Activated naive CD8-positive, alpha-beta T cell treated with anti-CD3 and anti-CD28 coated beads, Interleukin-2, amount 10 ng/mL, durations not matched to agents 7 days and 5 days (primary cell): Measurements from ENCODE around the gene BPHL. TPM values are rescaled to one million over a fixed set of nuclear protein-coding genes. Genes with fewer than 3 reads are reported as not detected.
"Not testable (repeated sequence)": the region's sequence is repeated elsewhere in the genome, so short reads cannot be mapped to it uniquely, and the experiment has no call there.

Experiments used
- ATAC-seq: fragments of 150-1000 bp; cut with Tn5 transposase; one replicate; pipeline ENCODE4 v1.10.0; 2021; ENCODE audit warnings: low read depth, moderate library complexity
- POLR2A ChIA-PET: fragments of 350-600 bp; sonication (Branson Sonifier 250); formaldehyde crosslinking; loops from one replicate; lab custom pipeline; 2021; ENCODE audit warnings: antibody characterized with exemption; lab: Charles Lee
- DNase-seq: peaks from one replicate; pipeline ENCODE4 v3.0.0; 2021
- H3K27ac Mint-ChIP-seq: one replicate; pipeline ENCODE4 v1.8.0; 2022; ENCODE audit warnings: mild to moderate bottlenecking, mixed read lengths
- H3K27me3 Mint-ChIP-seq: one replicate; pipeline ENCODE4 v1.8.0; 2022; ENCODE audit warnings: mild to moderate bottlenecking, moderate library complexity, mixed read lengths
- H3K36me3 Mint-ChIP-seq: one replicate; pipeline ENCODE4 v1.8.0; 2021; ENCODE audit warnings: mild to moderate bottlenecking, mixed read lengths
- H3K4me1 Mint-ChIP-seq: one replicate; pipeline ENCODE4 v1.8.0; 2021; ENCODE audit warnings: mixed read lengths
- H3K4me3 Mint-ChIP-seq: one replicate; pipeline ENCODE4 v1.8.0; 2022; ENCODE audit warnings: mild to moderate bottlenecking, moderate library complexity, mixed read lengths
- H3K9me3 Mint-ChIP-seq: one replicate; pipeline ENCODE4 v1.8.0; 2021; ENCODE audit warnings: mixed read lengths
- total RNA-seq, 2 experiments: library from RNA; stranded (reverse); gene quantifications; one replicate each; pipeline ENCODE4 v1.2.3, GENCODE V29; 2021

Gene BPHL
- total RNA-seq, 2 experiments from 2014 or later, result 7.7 to 8.4 TPM

GRCh38 chr6:3152689-3153088 is 34.2 kb downstream of the BPHL start:
- POLR2A ChIA-PET, result no interaction called here
- H3K27me3 Mint-ChIP-seq, result peaks cover 16% of the 10 kb centered on the region
- ATAC-seq (no peak), DNase-seq (no peak)
- no peak overlapping the region for H3K4me3 Mint-ChIP-seq
- H3K36me3 Mint-ChIP-seq, result no peaks in the 10 kb centered on the region
- peaks cover 6% of the 10 kb centered on the region for H3K4me1 Mint-ChIP-seq
- H3K9me3 Mint-ChIP-seq, result no peaks in the 10 kb centered on the region
- H3K27ac Mint-ChIP-seq, result no peak overlapping the region

DNA sequence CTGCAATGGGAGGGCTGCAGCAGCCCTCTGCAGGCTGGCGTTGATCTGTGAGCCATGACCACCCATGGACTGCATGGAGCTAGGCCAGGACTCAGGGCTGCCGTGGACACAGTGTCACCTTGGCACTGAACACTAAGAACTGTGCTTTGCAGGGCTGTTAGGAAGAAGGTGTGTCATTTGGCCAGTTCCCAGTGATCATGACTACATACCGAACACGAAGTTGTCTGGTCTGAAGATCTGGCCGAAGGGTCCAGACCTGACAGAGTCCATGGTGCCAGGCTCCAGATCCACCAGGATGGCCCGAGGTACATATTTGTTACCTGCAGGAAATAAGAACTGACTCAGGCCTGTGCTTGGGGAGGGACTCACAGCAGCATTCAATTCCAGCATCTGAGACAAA is 36.9 kb downstream of the BPHL start:
- Mint-ChIP-seq H3K4me1 (peaks cover 15% of the 10 kb centered on the region), H3K27me3 (peaks cover 34% of the 10 kb centered on the region)
- DNase-seq, POLR2A ChIA-PET, H3K36me3 Mint-ChIP-seq, H3K9me3 Mint-ChIP-seq, H3K27ac Mint-ChIP-seq, ATAC-seq, H3K4me3 Mint-ChIP-seq: not testable (repeated sequence)

DNA sequence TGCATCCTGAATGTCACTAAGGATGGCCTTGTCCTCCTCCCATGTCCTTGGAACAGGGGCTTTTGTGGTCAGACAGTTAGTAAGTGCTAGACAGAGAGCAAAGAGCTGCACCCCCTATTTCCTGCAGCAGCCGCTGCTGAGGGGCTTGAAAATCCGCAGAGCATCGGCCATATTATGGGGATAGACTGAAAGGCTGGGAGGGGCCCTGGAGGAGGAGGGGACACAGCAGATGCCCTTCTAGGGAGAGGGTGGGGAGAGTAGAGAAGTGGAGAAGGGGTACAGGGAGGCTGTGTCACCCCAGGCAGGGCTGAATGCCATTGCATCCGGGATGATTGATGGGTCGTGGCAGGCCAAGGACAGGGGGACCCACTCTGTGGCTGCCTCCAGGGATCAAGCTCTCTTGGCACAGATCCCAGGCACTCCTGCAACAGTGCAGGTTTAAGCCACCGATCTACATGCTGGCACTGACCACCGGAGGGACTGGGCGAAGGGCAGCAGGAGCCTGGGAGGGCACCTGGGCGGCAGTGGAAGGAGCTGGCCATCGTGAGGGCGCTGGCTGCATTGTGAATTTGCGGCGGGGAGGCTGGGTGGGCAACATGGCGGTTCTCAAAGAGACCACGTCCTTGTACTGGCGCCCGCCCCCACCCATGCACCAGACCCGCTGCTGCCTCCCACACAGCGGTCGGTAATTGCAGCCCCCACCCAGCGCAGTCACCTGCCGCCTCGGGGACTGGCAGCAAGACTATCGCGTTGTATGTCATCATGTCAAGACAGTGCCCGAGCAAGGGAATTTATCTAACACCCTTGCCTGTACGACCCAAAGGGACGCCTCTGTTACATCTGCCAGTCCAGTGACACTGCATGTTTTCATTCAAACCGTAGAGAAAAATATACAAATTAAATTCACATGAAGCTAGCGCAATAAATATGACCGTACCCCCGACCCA is 37.9 kb downstream of the BPHL start:
- peak overlapping the region; percentile 78 for H3K27ac Mint-ChIP-seq

DNA sequence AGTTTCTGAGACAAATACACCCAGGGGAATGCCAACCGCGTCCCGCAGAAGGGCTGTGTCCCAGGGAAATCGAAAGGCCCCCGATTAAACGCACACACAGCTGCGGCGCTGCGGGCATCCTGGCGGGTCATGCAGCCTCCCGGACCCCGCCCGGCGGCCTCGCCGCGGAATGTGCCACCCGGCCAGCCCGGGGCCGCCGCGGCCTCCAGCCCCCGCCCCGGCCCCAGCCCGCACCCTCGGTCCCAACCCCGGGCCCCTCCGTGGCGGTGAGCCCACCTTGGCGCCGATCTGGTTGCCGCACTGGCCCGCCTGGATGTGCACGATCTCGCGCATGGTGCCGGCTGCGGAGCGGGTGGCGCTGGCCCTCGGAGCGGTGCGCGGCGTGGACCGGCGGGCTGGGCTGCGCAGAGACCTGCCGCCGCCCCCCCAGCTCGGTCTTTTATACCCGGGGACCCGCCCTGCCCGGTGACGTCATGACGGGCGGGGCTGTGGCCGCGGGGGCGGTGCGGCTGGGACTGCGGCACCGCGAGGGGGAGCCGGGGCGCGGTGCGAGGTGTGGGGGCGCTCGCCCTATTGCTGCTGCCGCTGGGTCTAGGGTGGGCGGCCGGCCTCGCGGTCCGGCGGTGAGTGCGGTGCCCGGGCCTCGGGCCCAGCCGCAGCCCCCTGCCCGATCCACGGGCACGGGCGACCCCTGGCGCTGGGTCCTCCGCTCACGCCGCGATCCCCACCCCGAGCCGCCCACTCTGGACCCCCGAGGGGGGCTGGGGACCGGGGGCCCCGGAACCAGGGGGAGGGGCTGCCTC is 38.8 kb downstream of the BPHL start, which contains the start of gene TUBB2A:
Gene TUBB2A (minus strand): TSS at position 414 of the 803 bp plus-strand sequence. CDS start 81 bp downstream, at position 333.
- H3K4me3 Mint-ChIP-seq, result peak within 1 kb of the TSS; percentile 82

More for the DNA sequence above, 37.9 kb downstream of the BPHL start:
- Mint-ChIP-seq H3K27me3 (peaks cover 34% of the 10 kb centered on the region), H3K4me1 (peaks cover 15% of the 10 kb centered on the region), H3K4me3 (peak overlapping the region; percentile 82)
- POLR2A ChIA-PET, result interaction anchor here (0.6 to 1.3 kb wide), 5 partner anchors 9 to 167 kb away, joined by 3 to 5 read pairs (median 3); partner anchors contain the start of gene BPHL
- DNase-seq, ATAC-seq, H3K9me3 Mint-ChIP-seq, H3K36me3 Mint-ChIP-seq: not testable (repeated sequence)

GRCh38 chr6:3159805-3160781 is 41.6 kb downstream of the BPHL start:
- Mint-ChIP-seq H3K36me3 (peaks cover 3% of the 10 kb centered on the region), H3K4me3 (peak overlapping the region; percentile 21), H3K4me1 (peaks cover 26% of the 10 kb centered on the region), H3K27ac (peak overlapping the region; percentile 9), H3K27me3 (peaks cover 40% of the 10 kb centered on the region), H3K9me3 (no peaks in the 10 kb centered on the region)
- POLR2A ChIA-PET, result no interaction called here
- peak; percentile 24 for ATAC-seq
- DNase-seq, result no peak

More for the DNA sequence above, 38.8 kb downstream of the BPHL start, which contains the start of gene TUBB2A:
- peaks cover 15% of the 10 kb centered on the region for H3K4me1 Mint-ChIP-seq
- peak within 1 kb of the TSS; percentile 78 for H3K27ac Mint-ChIP-seq
- ATAC-seq (peak; percentile 71), DNase-seq (peak; percentile 92)
- peaks cover 38% of the 10 kb centered on the region for H3K27me3 Mint-ChIP-seq
- H3K9me3 Mint-ChIP-seq, result no peaks in the 10 kb centered on the region
- peaks cover 3% of the 10 kb centered on the region for H3K36me3 Mint-ChIP-seq
- POLR2A ChIA-PET, result interaction anchor here (0.6 to 1.3 kb wide), 7 partner anchors 9 to 464 kb away, joined by 3 to 5 read pairs (median 3); partner anchors contain the start of gene BPHL

DNA sequence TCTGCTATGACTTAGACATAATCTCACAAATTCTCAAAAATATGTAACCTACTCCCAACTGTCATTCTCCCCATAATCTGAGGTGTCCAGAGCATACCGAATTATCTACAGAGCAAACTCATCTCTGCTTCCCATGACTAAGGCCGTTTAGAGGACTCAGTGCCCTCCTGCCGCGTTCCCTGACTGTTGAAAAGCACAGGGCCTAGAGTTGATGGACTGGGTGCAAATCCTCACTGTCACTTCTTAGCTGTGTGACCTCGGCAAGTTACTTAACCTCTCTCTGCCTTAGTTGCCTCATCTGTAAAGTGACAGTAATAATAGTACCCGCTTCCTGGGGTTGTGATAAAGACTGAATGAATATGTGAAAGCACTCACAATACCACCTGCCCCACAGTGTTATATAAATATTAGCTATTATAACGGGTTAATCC is 43.6 kb downstream of the BPHL start:
- no peak for ATAC-seq

DNA sequence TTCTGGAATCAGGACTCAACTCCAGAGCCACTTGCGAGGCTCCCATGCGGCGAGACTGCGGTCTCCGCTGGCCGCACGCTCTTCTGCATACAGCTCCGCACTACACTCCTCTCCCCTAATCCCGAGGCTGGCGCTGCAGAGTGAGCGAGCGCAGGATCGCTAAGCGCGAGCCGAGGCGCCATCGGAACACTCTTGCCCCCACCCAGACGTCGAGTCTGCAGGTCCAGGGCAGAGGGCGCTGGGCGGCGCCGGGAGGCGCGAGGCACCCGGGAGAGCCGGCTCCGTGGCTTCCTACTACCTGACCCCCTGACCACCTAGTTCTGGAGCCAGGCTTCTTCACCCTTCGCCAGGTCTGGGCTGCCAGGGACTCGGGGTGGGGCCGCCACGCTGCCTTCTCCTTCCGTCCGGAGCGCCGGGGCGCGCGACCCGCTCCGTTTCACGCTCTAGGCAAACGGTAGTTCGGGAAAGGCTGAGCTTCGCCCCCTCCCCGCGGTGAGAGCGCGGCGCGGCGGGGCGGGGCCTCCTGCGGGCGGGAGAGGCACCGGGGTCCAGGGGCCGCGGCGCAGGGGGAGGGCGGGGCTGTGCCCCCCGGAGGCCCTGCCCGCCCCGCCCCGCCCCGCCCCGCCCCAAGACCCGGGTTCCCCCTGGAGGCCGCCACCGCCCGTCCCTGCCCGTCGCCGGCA is 44.2 kb downstream of the BPHL start:
- H3K9me3 Mint-ChIP-seq, result no peaks in the 10 kb centered on the region
- peak overlapping the region; percentile 50 for H3K27ac Mint-ChIP-seq
- peak overlapping the region; percentile 91 for H3K4me3 Mint-ChIP-seq
- H3K36me3 Mint-ChIP-seq, result peaks cover 3% of the 10 kb centered on the region
- ATAC-seq (peak; percentile 73), DNase-seq (peak; percentile 74)
- POLR2A ChIA-PET, result interaction anchor here (1.5 kb wide), 1 partner anchor 97 kb away, joined by 5 read pairs; no protein-coding TSS in a partner anchor
- peaks cover 20% of the 10 kb centered on the region for H3K4me1 Mint-ChIP-seq
- peaks cover 34% of the 10 kb centered on the region for H3K27me3 Mint-ChIP-seq

More for the DNA sequence above, 43.6 kb downstream of the BPHL start:
- Mint-ChIP-seq H3K4me3 (peak overlapping the region; percentile 67), H3K27me3 (peaks cover 32% of the 10 kb centered on the region), H3K4me1 (peaks cover 20% of the 10 kb centered on the region), H3K36me3 (peaks cover 3% of the 10 kb centered on the region), H3K27ac (no peak overlapping the region), H3K9me3 (no peaks in the 10 kb centered on the region)
- POLR2A ChIA-PET, result interaction anchor here (1.5 kb wide), 1 partner anchor 98 kb away, joined by 5 read pairs; no protein-coding TSS in a partner anchor
- DNase-seq, result no peak

- Mint-ChIP-seq H3K36me3 (peaks cover 3% of the 10 kb centered on the region), H3K4me3 (peak overlapping the region; percentile 91), H3K9me3 (no peaks in the 10 kb centered on the region), H3K4me1 (peaks cover 18% of the 10 kb centered on the region), H3K27ac (peak overlapping the region; percentile 50), H3K27me3 (peaks cover 32% of the 10 kb centered on the region)
- ATAC-seq (peak; percentile 1), DNase-seq (no peak)
- POLR2A ChIA-PET, result interaction anchor here (1.5 kb wide), 1 partner anchor 96 kb away, joined by 5 read pairs; no protein-coding TSS in a partner anchor
Measured at GRCh38 chr6:3163248-3163594, 44.7 kb downstream of the BPHL start.

- Mint-ChIP-seq H3K27me3 (peaks cover 24% of the 10 kb centered on the region), H3K4me3 (no peak overlapping the region), H3K9me3 (no peaks in the 10 kb centered on the region), H3K36me3 (peaks cover 3% of the 10 kb centered on the region), H3K4me1 (peaks cover 17% of the 10 kb centered on the region), H3K27ac (no peak overlapping the region)
- DNase-seq (no peak), ATAC-seq (no peak)
- POLR2A ChIA-PET, result no interaction called here
Measured at GRCh38 chr6:3164388-3164787, 45.9 kb downstream of the BPHL start.

DNA sequence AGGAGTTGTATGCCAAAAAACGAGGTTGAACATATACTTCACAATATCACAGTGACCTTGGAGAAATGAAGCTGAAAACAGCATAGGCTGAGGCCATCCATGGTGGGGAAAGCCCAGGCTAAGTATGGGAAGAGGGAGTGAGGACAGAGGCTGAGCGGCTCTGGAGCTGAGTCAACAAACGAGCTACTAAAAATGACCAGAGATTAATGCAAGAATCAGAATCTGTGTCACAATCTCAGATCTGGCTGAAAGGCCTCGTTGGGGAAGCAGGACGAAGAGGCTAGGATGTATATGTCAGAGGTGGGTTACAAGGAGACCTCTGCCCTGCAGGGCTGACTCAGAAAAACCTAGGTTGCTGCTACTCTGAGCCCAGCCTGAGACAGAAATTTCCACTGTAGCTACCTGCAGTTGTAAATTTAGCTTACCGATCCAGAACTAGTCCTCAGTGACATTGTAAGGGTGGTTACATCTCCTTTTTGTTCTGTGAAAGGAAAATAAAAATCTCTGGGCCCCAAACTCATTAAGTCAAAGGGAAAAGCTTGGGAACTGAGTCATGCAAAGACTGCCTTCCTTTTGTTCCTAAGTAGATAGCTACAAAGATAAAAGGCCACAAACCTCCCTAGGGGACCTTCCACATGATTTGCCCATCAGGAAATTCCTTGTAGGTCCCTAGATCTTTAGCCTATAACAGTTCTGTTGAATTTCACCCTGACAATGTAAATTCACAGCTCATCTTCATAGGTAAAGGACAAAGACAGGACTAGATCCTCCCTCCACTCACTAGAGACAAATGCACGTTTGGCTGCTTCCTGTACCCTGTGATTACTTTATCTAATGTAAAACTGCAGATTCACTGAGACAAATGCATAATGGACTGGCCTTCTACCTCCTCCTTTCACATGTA is 47.4 kb downstream of the BPHL start:
- Mint-ChIP-seq H3K27ac (no peak overlapping the region), H3K4me3 (no peak overlapping the region), H3K27me3 (peaks cover 16% of the 10 kb centered on the region), H3K36me3 (no peaks in the 10 kb centered on the region), H3K9me3 (no peaks in the 10 kb centered on the region), H3K4me1 (peaks cover 11% of the 10 kb centered on the region)
- POLR2A ChIA-PET, result interaction anchor here (0.7 kb wide), 1 partner anchor 9 kb away, joined by 3 read pairs; the partner anchor contains the start of gene TUBB2A
- no peak for ATAC-seq
- no peak for DNase-seq
